Astrocyte (in vitro differentiated cells and primary cell): ENCODE data around the gene PDGFRB. TPM values are rescaled to one million over a fixed set of nuclear protein-coding genes. Genes with fewer than 3 reads are reported as not detected.

ENCODE experiments used
- DNase-seq: peaks from one replicate; pipeline ENCODE4 v3.0.0-alpha.2; 2010; ENCODE audit warnings: low read depth
- FAIRE-seq: peaks from 2 replicates; lab custom pipeline; 2011; peaks lifted over from hg19 to GRCh38; lab: Jason Lieb, UNC
- H2AFZ ChIP-seq: 2 replicates; pipeline ENCODE4 v1.6.0; 2012; ENCODE audit warnings: low read depth, low read length, inconsistent platforms
- H3K27ac ChIP-seq: 2 replicates; pipeline ENCODE4 v1.5.1; 2011; ENCODE audit warnings: low read depth, low read length, inconsistent platforms
- H3K27me3 ChIP-seq: 2 replicates; pipeline ENCODE4 v1.6.0; 2011; ENCODE audit warnings: low read length, inconsistent platforms; ENCODE audit not compliant: insufficient read depth
- H3K36me3 ChIP-seq: 2 replicates; pipeline ENCODE4 v1.5.1; 2011; ENCODE audit warnings: low read length, inconsistent platforms; ENCODE audit not compliant: insufficient read depth
- H3K4me1 ChIP-seq: 2 replicates; pipeline ENCODE4 v1.5.1; 2011; ENCODE audit warnings: low read length, inconsistent platforms; ENCODE audit not compliant: insufficient read depth
- H3K4me2 ChIP-seq: 2 replicates; pipeline ENCODE4 v1.6.0; 2012; ENCODE audit warnings: low read length, inconsistent platforms
- H3K4me3 ChIP-seq: 2 replicates; pipeline ENCODE4 v1.5.1; 2011; ENCODE audit warnings: low read depth, mild to moderate bottlenecking, low read length, inconsistent platforms; ENCODE audit not compliant: insufficient read depth
- H3K79me2 ChIP-seq: 2 replicates; pipeline ENCODE4 v1.6.0; 2012; ENCODE audit warnings: mild to moderate bottlenecking, low read length, inconsistent platforms; ENCODE audit not compliant: insufficient read depth
- H3K9ac ChIP-seq: 2 replicates; pipeline ENCODE4 v1.6.0; 2012; ENCODE audit warnings: mild to moderate bottlenecking, low read length, inconsistent platforms
- H3K9me3 ChIP-seq: 2 replicates; pipeline ENCODE4 v1.5.1; 2012; ENCODE audit warnings: low read depth, mild to moderate bottlenecking, low read length, inconsistent platforms; ENCODE audit not compliant: insufficient read depth
- H4K20me1 ChIP-seq: 2 replicates; pipeline ENCODE4 v1.6.0; 2012; ENCODE audit warnings: low read length, inconsistent platforms; ENCODE audit not compliant: insufficient read depth
- H3K27ac Mint-ChIP-seq: one replicate; pipeline ENCODE4 v1.8.0; 2021; ENCODE audit warnings: mild to moderate bottlenecking, mixed read lengths; ENCODE audit not compliant: unreplicated experiment
- H3K27me3 Mint-ChIP-seq: one replicate; pipeline ENCODE4 v1.8.0; 2021; ENCODE audit warnings: low read depth, mixed read lengths; ENCODE audit not compliant: unreplicated experiment
- H3K36me3 Mint-ChIP-seq: one replicate; pipeline ENCODE4 v1.8.0; 2021; ENCODE audit warnings: low read depth, mixed read lengths; ENCODE audit not compliant: unreplicated experiment
- H3K4me1 Mint-ChIP-seq: one replicate; pipeline ENCODE4 v1.8.0; 2021; ENCODE audit warnings: low read depth, mixed read lengths; ENCODE audit not compliant: unreplicated experiment
- H3K4me3 Mint-ChIP-seq: one replicate; pipeline ENCODE4 v1.8.0; 2021; ENCODE audit warnings: mild to moderate bottlenecking, moderate library complexity, mixed read lengths; ENCODE audit not compliant: unreplicated experiment
- H3K9me3 Mint-ChIP-seq: one replicate; pipeline ENCODE4 v1.8.0; 2021; ENCODE audit warnings: mild to moderate bottlenecking, mixed read lengths; ENCODE audit not compliant: unreplicated experiment
- CTCF ChIP-seq: IDR thresholded peaks from 2 replicates; pipeline ENCODE4 v1.5.1; 2011; ENCODE audit warnings: low read depth, mild to moderate bottlenecking, inconsistent platforms, low read length, moderate library complexity; ENCODE audit not compliant: insufficient read depth
- EZH2 ChIP-seq: IDR thresholded peaks from 2 replicates; pipeline ENCODE4 v1.6.1; 2012; ENCODE audit warnings: mild to moderate bottlenecking, low read length, inconsistent platforms; ENCODE audit not compliant: insufficient read depth
- total RNA-seq: library from RNA; stranded (reverse); gene quantifications from 2 replicates; pipeline ENCODE4 v1.2.1, GENCODE V29; 2021

PDGFRB gene
- total RNA-seq, 1 donor from 2014 or later = 78.8 TPM

DNA sequence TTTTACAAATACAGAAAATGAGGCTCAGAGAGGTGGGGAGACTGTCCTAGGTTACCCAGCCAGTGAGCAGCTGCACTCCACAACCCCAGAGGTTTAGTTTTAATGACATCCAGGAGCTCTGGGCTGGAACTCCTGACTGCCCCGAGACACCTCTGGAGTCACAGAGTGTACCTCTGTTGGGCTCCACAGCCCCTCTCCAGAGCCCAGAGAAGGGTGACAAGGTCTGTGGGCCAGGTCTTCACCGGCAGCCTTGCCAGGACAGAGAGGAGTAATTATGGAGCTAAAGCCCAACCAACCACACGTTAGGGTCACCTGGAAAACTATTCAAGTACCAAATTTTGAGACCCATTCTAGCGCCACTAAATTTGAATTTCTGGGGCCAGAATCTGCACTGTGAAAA is 22.1 kb upstream of the PDGFRB start:
- DNase-seq (no peak), FAIRE-seq (no peak)
- no peaks in the 10 kb centered on the region for H3K36me3 Mint-ChIP-seq
- TF ChIP-seq EZH2 (no peak), CTCF (no peak)
- Histone ChIP-seq H3K4me3 (no peak overlapping the region), H3K36me3 (no peaks in the 10 kb centered on the region), H3K27me3 (peaks cover 4% of the 10 kb centered on the region), H3K9me3 (no peaks in the 10 kb centered on the region), H3K79me2 (no peaks in the 10 kb centered on the region), H3K4me2 (no peak overlapping the region), H3K27ac (no peak overlapping the region), H3K4me1 (peaks cover 14% of the 10 kb centered on the region), H4K20me1 (no peaks in the 10 kb centered on the region), H3K9ac (no peak overlapping the region), H2AFZ (no peak overlapping the region)
- peaks cover 13% of the 10 kb centered on the region for H3K4me1 Mint-ChIP-seq
- H3K9me3 Mint-ChIP-seq = no peaks in the 10 kb centered on the region
- H3K27ac Mint-ChIP-seq = no peak overlapping the region
- peaks cover 48% of the 10 kb centered on the region for H3K27me3 Mint-ChIP-seq
- no peak overlapping the region for H3K4me3 Mint-ChIP-seq

- Mint-ChIP-seq H3K4me3 (no peak overlapping the region), H3K9me3 (no peaks in the 10 kb centered on the region), H3K36me3 (no peaks in the 10 kb centered on the region), H3K4me1 (peaks cover 10% of the 10 kb centered on the region), H3K27me3 (peaks cover 48% of the 10 kb centered on the region), H3K27ac (peak overlapping the region; percentile 5)
- FAIRE-seq (no peak), DNase-seq (no peak)
- Histone ChIP-seq H2AFZ (no peak overlapping the region), H4K20me1 (no peaks in the 10 kb centered on the region), H3K4me3 (no peak overlapping the region), H3K79me2 (no peaks in the 10 kb centered on the region), H3K9ac (no peak overlapping the region), H3K36me3 (no peaks in the 10 kb centered on the region), H3K4me1 (peaks cover 14% of the 10 kb centered on the region), H3K9me3 (no peaks in the 10 kb centered on the region), H3K27ac (no peak overlapping the region), H3K4me2 (no peak overlapping the region), H3K27me3 (peaks cover 4% of the 10 kb centered on the region)
- TF ChIP-seq EZH2 (no peak), CTCF (no peak)
These were observed 21.3 kb upstream of the PDGFRB start for GRCh38 chr5:150176745-150177477.

DNA sequence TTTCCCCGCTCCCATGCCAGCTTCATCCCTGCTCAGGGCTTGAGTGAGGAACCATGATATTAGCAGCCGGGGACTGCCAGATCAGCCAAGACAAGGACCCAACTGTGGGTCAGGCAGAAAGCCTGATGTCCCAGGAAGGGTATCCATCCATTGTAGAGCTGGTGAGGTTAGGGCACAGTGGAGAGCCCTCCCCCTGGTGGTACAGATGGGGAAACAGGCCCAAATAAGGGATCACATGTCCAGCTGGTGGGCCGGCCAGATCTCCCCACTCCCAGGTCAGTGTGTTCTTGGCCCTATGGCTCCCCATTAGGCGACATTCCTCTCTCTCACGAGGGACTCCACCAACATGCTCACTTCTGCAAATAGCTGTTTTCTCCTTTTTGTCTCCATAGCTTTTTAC is 19.9 kb upstream of the PDGFRB start:
- no peak overlapping the region for H3K4me3 Mint-ChIP-seq
- H3K27me3 Mint-ChIP-seq = peaks cover 46% of the 10 kb centered on the region
- H3K36me3 Mint-ChIP-seq = peaks cover 3% of the 10 kb centered on the region
- DNase-seq (no peak), FAIRE-seq (no peak)
- Histone ChIP-seq H3K4me2 (no peak overlapping the region), H3K9me3 (no peaks in the 10 kb centered on the region), H3K9ac (no peak overlapping the region), H3K79me2 (no peaks in the 10 kb centered on the region), H3K27me3 (peaks cover 4% of the 10 kb centered on the region), H4K20me1 (no peaks in the 10 kb centered on the region), H3K36me3 (no peaks in the 10 kb centered on the region), H3K4me1 (peaks cover 10% of the 10 kb centered on the region), H3K27ac (no peak overlapping the region), H2AFZ (no peak overlapping the region), H3K4me3 (no peak overlapping the region)
- TF ChIP-seq EZH2 (no peak), CTCF (peak; percentile 44)
- H3K27ac Mint-ChIP-seq = no peak overlapping the region
- H3K4me1 Mint-ChIP-seq = peaks cover 4% of the 10 kb centered on the region
- H3K9me3 Mint-ChIP-seq = no peaks in the 10 kb centered on the region
